ENCODE results near the gene ANXA4.
"Not testable (repeated sequence)": the region's sequence is repeated elsewhere in the genome, so short reads cannot be mapped to it uniquely, and the experiment has no call there.

- TF ChIP-seq CTCF (IDR thresholded peaks at IDR 0.05); HMGA2 (CRISPR knock-in tag; IDR thresholded peaks at IDR 0.05); RELA (CRISPR knock-in tag; IDR thresholded peaks at IDR 0.05; ENCODE audit: borderline replicate concordance); ATF2 (CRISPR knock-in tag; IDR thresholded peaks at IDR 0.05; ENCODE audit: borderline replicate concordance, low read depth); MXD4 (CRISPR knock-in tag; IDR thresholded peaks at IDR 0.05; ENCODE audit: borderline replicate concordance); AR (CRISPR knock-in tag; IDR thresholded peaks at IDR 0.05); FOXJ3 (CRISPR knock-in tag; IDR thresholded peaks at IDR 0.05; ENCODE audit: borderline replicate concordance); MLX (CRISPR knock-in tag; IDR thresholded peaks at IDR 0.05); ZNF423 (CRISPR knock-in tag; IDR thresholded peaks at IDR 0.05): not testable (repeated sequence)
Measured at GRCh38 chr2:69802781-69803367, 60.9 kb downstream of the ANXA4 start.
